Right atrium auricular region (tissue), 2 donors: ENCODE measurements around the gene PDE4C. TPM values are rescaled to one million over a fixed set of nuclear protein-coding genes. Genes with fewer than 3 reads are reported as not detected.

Source experiments
- DNase-seq: peaks from one replicate; pipeline ENCODE4 v3.0.0-alpha.2; 2019; ENCODE audit warnings: low spot score
- H3K27ac ChIP-seq, 2 donors: fragments of 200-600 bp; sonication (generic); 1 replicate in 1 of 2; 2 replicates in 1 of 2; pipeline ENCODE4 v1.5.1; 2016 to 2019
- H3K27me3 ChIP-seq, 2 donors: fragments of 200-600 bp; sonication (generic); one replicate each; pipeline versions ENCODE4 v1.5.1 to v1.6.0; 2017 to 2019
- H3K36me3 ChIP-seq: fragments of 200-600 bp; sonication (generic); one replicate; pipeline ENCODE4 v1.5.1; 2016
- H3K4me1 ChIP-seq, 2 donors: fragments of 200-600 bp; sonication (generic); one replicate each; pipeline versions ENCODE4 v1.5.1 to v1.6.0; 2017 to 2019
- H3K4me3 ChIP-seq, 2 donors: fragments of 200-600 bp; sonication (generic); 1 replicate in 1 of 2; 2 replicates in 1 of 2; pipeline ENCODE4 v1.5.1; 2017 to 2019; ENCODE audit warnings: mild to moderate bottlenecking in 1 of 2, moderate library complexity in 1 of 2
- H3K9me3 ChIP-seq, 2 donors: fragments of 200-600 bp; sonication (generic); one replicate each; pipeline ENCODE4 v1.5.1; 2019
- CTCF ChIP-seq, 2 donors: fragments of 200-600 bp; sonication (generic); IDR thresholded peaks; one replicate each; pipeline ENCODE4 v1.5.1; 2019; ENCODE audit warnings: antibody characterized with exemption in 2 of 2
- total RNA-seq, 2 donors: library from RNA; depleted of rRNA; stranded (reverse); fragments of >200 nt; gene quantifications; one replicate each; pipeline ENCODE4 v1.1.0, GENCODE V29; 2016

The PDE4C gene
- total RNA-seq, 2 donors from 2014 or later = 1.4 TPM; not detected in 1

- Histone ChIP-seq H3K27ac (no peak overlapping the region), H3K9me3 (no peaks in the 10 kb centered on the region), H3K4me1 (no peaks in the 10 kb centered on the region), H3K36me3 (no peaks in the 10 kb centered on the region), H3K27me3 (no peaks in the 10 kb centered on the region), H3K4me3 (no peak overlapping the region)
- TF ChIP-seq CTCF (IDR thresholded peaks at IDR 0.05) = no peak
- DNase-seq = no peak
Measured at GRCh38 chr19:18259893-18260292, 33.7 kb upstream of the PDE4C start.

- Histone ChIP-seq H3K27me3 (no peaks in the 10 kb centered on the region), H3K4me3 (no peak overlapping the region), H3K4me1 (no peaks in the 10 kb centered on the region), H3K36me3 (no peaks in the 10 kb centered on the region), H3K27ac (no peak overlapping the region), H3K9me3 (no peaks in the 10 kb centered on the region)
- no peak for TF ChIP-seq CTCF (IDR thresholded peaks at IDR 0.05)
- no peak for DNase-seq
Measured at GRCh38 chr19:18257503-18258470, 31.5 kb upstream of the PDE4C start.

- H3K27me3 ChIP-seq = no peaks in the 10 kb centered on the region
- TF ChIP-seq CTCF (IDR thresholded peaks at IDR 0.05) = no peak
- no peak overlapping the region for H3K4me3 ChIP-seq
- no peak for DNase-seq
- H3K4me1 ChIP-seq = no peaks in the 10 kb centered on the region
- no peaks in the 10 kb centered on the region for H3K36me3 ChIP-seq
- peaks cover 0 to 3% of the 10 kb centered on the region in 2 donors for H3K9me3 ChIP-seq
- H3K27ac ChIP-seq = no peak overlapping the region
Measured at GRCh38 chr19:18254546-18255503, 28.6 kb upstream of the PDE4C start.

- Histone ChIP-seq H3K4me3 (no peak overlapping the region), H3K4me1 (no peaks in the 10 kb centered on the region), H3K27ac (no peak overlapping the region), H3K9me3 (peaks cover 0 to 3% of the 10 kb centered on the region in 2 donors), H3K36me3 (no peaks in the 10 kb centered on the region), H3K27me3 (no peaks in the 10 kb centered on the region)
- DNase-seq = no peak
- no peak for TF ChIP-seq CTCF (IDR thresholded peaks at IDR 0.05)
Measured at GRCh38 chr19:18253716-18254115, 27.5 kb upstream of the PDE4C start.

GRCh38 chr19:18253130-18253529 is 26.9 kb upstream of the PDE4C start:
- no peak for DNase-seq
- Histone ChIP-seq H3K36me3 (no peaks in the 10 kb centered on the region), H3K27me3 (no peaks in the 10 kb centered on the region), H3K4me1 (peaks cover 0 to 1% of the 10 kb centered on the region in 2 donors), H3K9me3 (peaks cover 0 to 3% of the 10 kb centered on the region in 2 donors), H3K4me3 (no peak overlapping the region), H3K27ac (no peak overlapping the region)
- TF ChIP-seq CTCF (IDR thresholded peaks at IDR 0.05) = no peak
